ENCODE data around the gene DNMT1. TPM values are rescaled to one million over a fixed set of nuclear protein-coding genes. Genes with fewer than 3 reads are reported as not detected.

The DNMT1 gene
- total RNA-seq, 5 donors from 2014 or later (not counting 1 experiment from before 2014, with no cell fraction given): 199 to 245 (median 235) TPM

GRCh38 chr19:10211691-10212090, 16.9 kb upstream of the DNMT1 start:
- Mint-ChIP-seq H3K4me3 (no peak overlapping the region), H3K4me1 (peaks cover 0 to 3% (median 0%) of the 10 kb centered on the region in 3 donors), H3K27ac (no peak overlapping the region), H3K9me3 (peaks cover 0 to 8% (median 3%) of the 10 kb centered on the region in 3 donors), H3K36me3 (peaks cover 6% of the 10 kb centered on the region), H3K27me3 (no peaks in the 10 kb centered on the region)
- H3K36me3 ChIP-seq (ENCODE audit: control insufficient read depth in 2 of 2, extremely low read depth in 1 of 2, insufficient read depth in 1 of 2, low read length in 1 of 2): no peaks in the 10 kb centered on the region
- H3K4me3 ChIP-seq (ENCODE audit: control insufficient read depth in 1 of 2, extremely low read depth in 1 of 2, low read length in 1 of 2): no peak overlapping the region
- 100% methylated on average over 6 of the region's 6 CpGs for WGBS (ENCODE audit: insufficient coverage)
- no peak for DNase-seq
- no peaks in the 10 kb centered on the region for H3K27me3 ChIP-seq (replicated peaks in 1 of 2; ENCODE audit: control insufficient read depth in 2 of 2, extremely low read depth in 1 of 2, insufficient read depth in 2 of 2, low read length in 1 of 2)
- CTCF ChIA-PET: no interaction called here
- no peak overlapping the region for H3K27ac ChIP-seq (ENCODE audit: low read length)
- H3K4me1 ChIP-seq (ENCODE audit: control insufficient read depth in 1 of 2, extremely low read depth in 1 of 2, insufficient read depth in 2 of 2, low read length in 2 of 2): no peaks in the 10 kb centered on the region
- POLR2A ChIA-PET: interaction anchor here in 1 of 2 donors (0.5 kb wide), 1 partner anchor 96 kb away, joined by 4 read pairs; no protein-coding TSS in a partner anchor
- ATAC-seq (replicated peaks in 1 of 4): no peak
- H3K9me3 ChIP-seq: no peaks in the 10 kb centered on the region

- ChIA-PET CTCF (no interaction called here), POLR2A (no interaction called here)
- Mint-ChIP-seq H3K4me3 (no peak overlapping the region), H3K9me3 (peaks cover 0 to 8% (median 3%) of the 10 kb centered on the region in 3 donors), H3K4me1 (peaks cover 0 to 4% (median 0%) of the 10 kb centered on the region in 3 donors), H3K27me3 (no peaks in the 10 kb centered on the region), H3K36me3 (peaks cover 7% of the 10 kb centered on the region), H3K27ac (no peak overlapping the region)
- Histone ChIP-seq H3K36me3 (ENCODE audit: control insufficient read depth in 2 of 2, extremely low read depth in 1 of 2, insufficient read depth in 1 of 2, low read length in 1 of 2) (no peaks in the 10 kb centered on the region), H3K9me3 (no peaks in the 10 kb centered on the region), H3K4me1 (ENCODE audit: control insufficient read depth in 1 of 2, extremely low read depth in 1 of 2, insufficient read depth in 2 of 2, low read length in 2 of 2) (no peaks in the 10 kb centered on the region), H3K27me3 (replicated peaks in 1 of 2; ENCODE audit: control insufficient read depth in 2 of 2, extremely low read depth in 1 of 2, insufficient read depth in 2 of 2, low read length in 1 of 2) (no peaks in the 10 kb centered on the region), H3K4me3 (ENCODE audit: control insufficient read depth in 1 of 2, extremely low read depth in 1 of 2, low read length in 1 of 2) (no peak overlapping the region), H3K27ac (ENCODE audit: low read length) (no peak overlapping the region)
- 80% methylated on average over 1 of the region's 4 CpGs for WGBS (ENCODE audit: insufficient coverage)
- no peak for DNase-seq
- ATAC-seq (replicated peaks in 1 of 4): no peak
Observed at GRCh38 chr19:10211061-10211460, 16.3 kb upstream of the DNMT1 start.

GRCh38 chr19:10209315-10209714, 14.6 kb upstream of the DNMT1 start:
- peaks cover 0 to 4% (median 0%) of the 10 kb centered on the region in 3 donors for H3K4me1 Mint-ChIP-seq
- Histone ChIP-seq H3K36me3 (ENCODE audit: control insufficient read depth in 2 of 2, extremely low read depth in 1 of 2, insufficient read depth in 1 of 2, low read length in 1 of 2) (no peaks in the 10 kb centered on the region), H3K27me3 (replicated peaks in 1 of 2; ENCODE audit: control insufficient read depth in 2 of 2, extremely low read depth in 1 of 2, insufficient read depth in 2 of 2, low read length in 1 of 2) (no peaks in the 10 kb centered on the region), H3K9me3 (no peaks in the 10 kb centered on the region), H3K4me3 (ENCODE audit: control insufficient read depth in 1 of 2, extremely low read depth in 1 of 2, low read length in 1 of 2) (no peak overlapping the region), H3K27ac (ENCODE audit: low read length) (no peak overlapping the region), H3K4me1 (ENCODE audit: control insufficient read depth in 1 of 2, extremely low read depth in 1 of 2, insufficient read depth in 2 of 2, low read length in 2 of 2) (no peaks in the 10 kb centered on the region)
- WGBS (ENCODE audit: insufficient coverage): 44% methylated on average over 2 of the region's 4 CpGs
- H3K36me3 Mint-ChIP-seq: peaks cover 7% of the 10 kb centered on the region
- ChIA-PET POLR2A (interaction anchor here in 1 of 2 donors (0.7 kb wide), 1 partner anchor 263 kb away, joined by 5 read pairs; no protein-coding TSS in a partner anchor), CTCF (no interaction called here)
- no peak overlapping the region for H3K4me3 Mint-ChIP-seq
- H3K27me3 Mint-ChIP-seq: no peaks in the 10 kb centered on the region
- no peak for ATAC-seq (replicated peaks in 1 of 4)
- DNase-seq: no peak
- peaks cover 0 to 8% (median 3%) of the 10 kb centered on the region in 3 donors for H3K9me3 Mint-ChIP-seq
- no peak overlapping the region for H3K27ac Mint-ChIP-seq

GRCh38 chr19:10207026-10207425, 12.3 kb upstream of the DNMT1 start:
- Histone ChIP-seq H3K36me3 (ENCODE audit: control insufficient read depth in 2 of 2, extremely low read depth in 1 of 2, insufficient read depth in 1 of 2, low read length in 1 of 2) (no peaks in the 10 kb centered on the region), H3K4me3 (ENCODE audit: control insufficient read depth in 1 of 2, extremely low read depth in 1 of 2, low read length in 1 of 2) (no peak overlapping the region), H3K27ac (ENCODE audit: low read length) (no peak overlapping the region), H3K9me3 (no peaks in the 10 kb centered on the region), H3K27me3 (replicated peaks in 1 of 2; ENCODE audit: control insufficient read depth in 2 of 2, extremely low read depth in 1 of 2, insufficient read depth in 2 of 2, low read length in 1 of 2) (no peaks in the 10 kb centered on the region), H3K4me1 (ENCODE audit: control insufficient read depth in 1 of 2, extremely low read depth in 1 of 2, insufficient read depth in 2 of 2, low read length in 2 of 2) (no peaks in the 10 kb centered on the region)
- Mint-ChIP-seq H3K27ac (no peak overlapping the region), H3K36me3 (peaks cover 7% of the 10 kb centered on the region), H3K4me3 (no peak overlapping the region), H3K9me3 (peaks cover 0 to 8% (median 3%) of the 10 kb centered on the region in 3 donors), H3K4me1 (peaks cover 0 to 4% (median 0%) of the 10 kb centered on the region in 3 donors), H3K27me3 (no peaks in the 10 kb centered on the region)
- POLR2A ChIA-PET: no interaction called here
- WGBS (ENCODE audit: insufficient coverage): 100% methylated on average over 1 of the region's 1 CpG
- DNase-seq (no peak), ATAC-seq (replicated peaks in 1 of 4) (no peak)
- CTCF ChIA-PET: no interaction called here

GRCh38 chr19:10206226-10206885, 11.6 kb upstream of the DNMT1 start:
- no peaks in the 10 kb centered on the region for H3K4me1 ChIP-seq (ENCODE audit: control insufficient read depth in 1 of 2, extremely low read depth in 1 of 2, insufficient read depth in 2 of 2, low read length in 2 of 2)
- WGBS (ENCODE audit: insufficient coverage): 84% methylated on average over 10 of the region's 10 CpGs
- no peaks in the 10 kb centered on the region for H3K9me3 ChIP-seq
- H3K9me3 Mint-ChIP-seq: peaks cover 0 to 8% (median 3%) of the 10 kb centered on the region in 3 donors
- H3K36me3 ChIP-seq (ENCODE audit: control insufficient read depth in 2 of 2, extremely low read depth in 1 of 2, insufficient read depth in 1 of 2, low read length in 1 of 2): no peaks in the 10 kb centered on the region
- H3K27me3 ChIP-seq (replicated peaks in 1 of 2; ENCODE audit: control insufficient read depth in 2 of 2, extremely low read depth in 1 of 2, insufficient read depth in 2 of 2, low read length in 1 of 2): no peaks in the 10 kb centered on the region
- H3K4me3 ChIP-seq (ENCODE audit: control insufficient read depth in 1 of 2, extremely low read depth in 1 of 2, low read length in 1 of 2): no peak overlapping the region
- peaks cover 0 to 4% (median 0%) of the 10 kb centered on the region in 3 donors for H3K4me1 Mint-ChIP-seq
- H3K36me3 Mint-ChIP-seq: peaks cover 7% of the 10 kb centered on the region
- ATAC-seq (replicated peaks in 1 of 4): no peak
- H3K4me3 Mint-ChIP-seq: no peak overlapping the region
- ChIA-PET CTCF (no interaction called here), POLR2A (interaction anchor here in 1 of 2 donors (0.6 kb wide), 1 partner anchor 168 kb away, joined by 4 read pairs; no protein-coding TSS in a partner anchor)
- no peak overlapping the region for H3K27ac Mint-ChIP-seq
- H3K27me3 Mint-ChIP-seq: no peaks in the 10 kb centered on the region
- H3K27ac ChIP-seq (ENCODE audit: low read length): no peak overlapping the region
- DNase-seq: no peak

GRCh38 chr19:10205636-10206035, 10.9 kb upstream of the DNMT1 start:
- Mint-ChIP-seq H3K4me3 (no peak overlapping the region), H3K9me3 (peaks cover 0 to 8% (median 3%) of the 10 kb centered on the region in 3 donors), H3K4me1 (peaks cover 0 to 4% (median 0%) of the 10 kb centered on the region in 3 donors), H3K27ac (no peak overlapping the region), H3K36me3 (peaks cover 7% of the 10 kb centered on the region), H3K27me3 (no peaks in the 10 kb centered on the region)
- Histone ChIP-seq H3K36me3 (ENCODE audit: control insufficient read depth in 2 of 2, extremely low read depth in 1 of 2, insufficient read depth in 1 of 2, low read length in 1 of 2) (no peaks in the 10 kb centered on the region), H3K4me1 (ENCODE audit: control insufficient read depth in 1 of 2, extremely low read depth in 1 of 2, insufficient read depth in 2 of 2, low read length in 2 of 2) (no peaks in the 10 kb centered on the region), H3K9me3 (no peaks in the 10 kb centered on the region), H3K27ac (ENCODE audit: low read length) (no peak overlapping the region), H3K4me3 (ENCODE audit: control insufficient read depth in 1 of 2, extremely low read depth in 1 of 2, low read length in 1 of 2) (no peak overlapping the region), H3K27me3 (replicated peaks in 1 of 2; ENCODE audit: control insufficient read depth in 2 of 2, extremely low read depth in 1 of 2, insufficient read depth in 2 of 2, low read length in 1 of 2) (no peaks in the 10 kb centered on the region)
- 82% methylated on average over 3 of the region's 4 CpGs for WGBS (ENCODE audit: insufficient coverage)
- ATAC-seq (replicated peaks in 1 of 4) (no peak), DNase-seq (no peak)
- POLR2A ChIA-PET: interaction anchor here in 1 of 2 donors (0.6 to 0.7 kb wide), 2 partner anchors 169 to 1381 kb away, joined by 3 to 4 read pairs; no protein-coding TSS in a partner anchor
- CTCF ChIA-PET: no interaction called here
